Lung (tissue), 12 donors: Measurements from ENCODE around the gene BEST4. TPM values are rescaled to one million over a fixed set of nuclear protein-coding genes. Genes with fewer than 3 reads are reported as not detected.
A peak's percentile ranks its signal among the peaks of the same experiment; 100 is the strongest.

Source experiments
- ATAC-seq: fragments of 200-7000 bp; cut with Tn5 transposase; one replicate; pipeline ENCODE4 v1.9.1; 2020; ENCODE audit warnings: moderate number of reproducible peaks; ENCODE audit not compliant: insufficient read depth, low FRiP score
- DNase-seq, 3 donors: peaks; one replicate each; pipeline ENCODE4 v3.0.0-alpha.2; 2013 to 2017
- H3K27ac ChIP-seq, 2 donors: one replicate each; pipeline ENCODE4 v1.5.1; 2013; ENCODE audit warnings: mild to moderate bottlenecking in 2 of 2, moderate library complexity in 2 of 2, control low read depth in 1 of 2, inconsistent platforms in 1 of 2, low read depth in 1 of 2, low read length in 1 of 2
- H3K27me3 ChIP-seq, 3 donors: one replicate each; pipeline ENCODE4 v1.5.1; 2013; ENCODE audit warnings: low read length in 2 of 3; ENCODE audit not compliant: control insufficient read depth in 3 of 3, insufficient read depth in 3 of 3
- H3K36me3 ChIP-seq, 4 donors: one replicate each; pipeline ENCODE4 v1.5.1; 2013; ENCODE audit warnings: low read length in 4 of 4, mild to moderate bottlenecking in 1 of 4, moderate library complexity in 1 of 4; ENCODE audit not compliant: control insufficient read depth in 4 of 4, insufficient read depth in 4 of 4
- H3K4me1 ChIP-seq, 5 donors: one replicate each; pipeline ENCODE4 v1.5.1; 2013; ENCODE audit warnings: low read length in 5 of 5, mild to moderate bottlenecking in 2 of 5, moderate library complexity in 1 of 5; ENCODE audit not compliant: control insufficient read depth in 5 of 5, insufficient read depth in 5 of 5
- H3K4me3 ChIP-seq: one replicate; pipeline ENCODE4 v1.5.1; 2013; ENCODE audit warnings: mild to moderate bottlenecking, control low read depth, moderate library complexity
- H3K9ac ChIP-seq, 2 donors: one replicate each; pipeline ENCODE4 v1.5.1; 2013; ENCODE audit warnings: low read length in 2 of 2, control low read depth in 1 of 2; ENCODE audit not compliant: insufficient read depth in 1 of 2
- H3K9me3 ChIP-seq, 4 donors: one replicate each; pipeline ENCODE4 v1.5.1; 2013; ENCODE audit warnings: low read length in 3 of 4, mild to moderate bottlenecking in 1 of 4, moderate library complexity in 1 of 4; ENCODE audit not compliant: control insufficient read depth in 4 of 4, insufficient read depth in 3 of 4
- CTCF ChIP-seq: IDR thresholded peaks from 2 replicates; pipeline ENCODE4 v1.5.1; 2012; ENCODE audit warnings: mild to moderate bottlenecking; ENCODE audit errors: control extremely low read depth, extremely low read depth
- WGBS, 2 donors: extraction: QIAGEN DNeasy Blood & Tissue Kit; methylation state at CpG; one replicate each; pipeline ENCODE4 v1.1.7; 2013; 5-methylcytosine and 5-hydroxymethylcytosine counted together
- polyA plus RNA-seq, 2 donors: library from polyadenylated mRNA; stranded (reverse); fragments of 200-250 nt; gene quantifications; one replicate each; pipeline ENCODE4 v1.2.1, GENCODE V29; 2013
- total RNA-seq, 2 donors: library from RNA; depleted of rRNA in 1 of 2; stranded (reverse); fragments of >200 nt in 1 of 2; gene quantifications; one replicate each; pipeline ENCODE4 v1.2.1, GENCODE V29; 2014 to 2021
- donor health status: control.
- donor health status: control.
- donor health status: Bipolar disorder and iron deficiency.
- donor health status: healthy.
- donor health status: DM: yes; HTN: yes; CAD: no.

The BEST4 gene
- total and polyA plus RNA-seq, 4 donors = 0.23 to 1.4 (median 0.56) TPM

GRCh38 chr1:44807364-44808062 lies 19.5 kb upstream of the BEST4 start:
- Histone ChIP-seq H3K4me1 (peaks cover 13 to 62% (median 40%) of the 10 kb centered on the region in 5 donors), H3K9me3 (no peaks in the 10 kb centered on the region), H3K4me3 (no peak overlapping the region), H3K27ac (peak overlapping the region; percentile 92 to 100), H3K9ac (peak overlapping the region; percentile 79 to 82), H3K36me3 (peaks cover 2 to 38% (median 10%) of the 10 kb centered on the region in 4 donors), H3K27me3 (no peaks in the 10 kb centered on the region)
- ATAC-seq (peak; percentile 80), DNase-seq (peak; percentile 95 to 98 (median 96))
- TF ChIP-seq CTCF = no peak
- WGBS, 2 donors = 1 to 4% methylated on average over 16 of the region's 16 CpGs

GRCh38 chr1:44806704-44807363 lies 18.9 kb upstream of the BEST4 start, which contains the start of gene DYNLT4:
TSS of gene DYNLT4 (minus strand) at chr1:44807351. CDS start at chr1:44806668, 683 bp downstream.
- H3K27me3 ChIP-seq = no peaks in the 10 kb centered on the region
- peak within 1 kb of the TSS; percentile 79 to 82 for H3K9ac ChIP-seq
- no peak for TF ChIP-seq CTCF
- peak within 1 kb of the TSS; percentile 92 to 100 for H3K27ac ChIP-seq
- peaks cover 2 to 39% (median 10%) of the 10 kb centered on the region in 4 donors for H3K36me3 ChIP-seq
- no peaks in the 10 kb centered on the region for H3K9me3 ChIP-seq
- WGBS, 2 donors = 54 to 72% methylated on average over 7 of the region's 7 CpGs
- no peak for DNase-seq
- H3K4me1 ChIP-seq = peaks cover 13 to 69% (median 42%) of the 10 kb centered on the region in 5 donors
- no peak for ATAC-seq
- H3K4me3 ChIP-seq = no peak within 1 kb of the TSS

GRCh38 chr1:44806025-44806703 lies 18.2 kb upstream of the BEST4 start:
- Histone ChIP-seq H3K9ac (no peak overlapping the region), H3K36me3 (peaks cover 2 to 39% (median 10%) of the 10 kb centered on the region in 4 donors), H3K9me3 (no peaks in the 10 kb centered on the region), H3K4me1 (peaks cover 13 to 70% (median 36%) of the 10 kb centered on the region in 5 donors), H3K27ac (peak overlapping the region; percentile 92 to 100), H3K27me3 (no peaks in the 10 kb centered on the region), H3K4me3 (no peak overlapping the region)
- TF ChIP-seq CTCF = no peak
- DNase-seq (no peak), ATAC-seq (no peak)
- 94 to 97% methylated on average over 70 of the region's 70 CpGs for WGBS, 2 donors
